ENCODE data around the gene NPHP4.
"Not testable (repeated sequence)": the region's sequence is repeated elsewhere in the genome, so short reads cannot be mapped to it uniquely, and the experiment has no call there.

Gene NPHP4

DNA sequence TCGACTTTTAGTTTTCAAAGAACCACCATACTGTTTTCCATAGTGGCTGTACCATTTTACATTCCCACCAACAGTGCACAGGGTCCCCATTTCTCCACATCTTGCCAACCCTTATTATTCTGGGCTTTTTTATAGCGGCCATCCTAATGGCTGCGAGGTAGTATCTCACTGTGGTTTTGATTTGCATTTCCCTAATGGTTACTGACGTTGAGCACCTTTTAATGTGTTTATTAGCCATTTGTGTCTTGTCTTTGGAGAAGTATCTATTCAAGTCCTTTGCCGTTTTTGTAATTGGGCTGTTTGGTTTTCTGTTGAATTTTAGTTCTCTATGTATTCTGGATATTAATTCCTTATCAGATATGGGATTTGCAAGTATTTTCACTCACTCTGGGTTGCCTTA lies 31.1 kb upstream of the NPHP4 start:
- no peak for FAIRE-seq

DNA sequence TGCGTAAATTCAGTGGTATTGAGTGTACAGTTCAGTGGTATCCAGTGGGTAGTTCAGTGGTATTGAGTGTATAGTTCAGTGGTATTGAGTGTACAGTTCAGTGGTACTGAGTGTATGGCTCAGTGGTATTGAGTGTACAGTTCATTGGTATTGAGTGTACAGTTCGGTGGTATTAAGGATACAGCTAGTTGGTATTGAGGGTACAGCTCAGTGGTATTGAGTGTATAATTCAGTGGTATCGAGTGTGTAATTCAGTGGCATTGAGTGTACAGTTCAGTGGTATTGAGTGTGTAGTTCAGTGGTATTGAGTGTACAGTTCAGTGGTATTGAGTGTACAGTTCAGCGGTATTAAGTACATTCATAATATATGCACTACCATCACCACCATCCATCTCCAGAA lies 30.0 kb upstream of the NPHP4 start:
- FAIRE-seq = no peak

DNA sequence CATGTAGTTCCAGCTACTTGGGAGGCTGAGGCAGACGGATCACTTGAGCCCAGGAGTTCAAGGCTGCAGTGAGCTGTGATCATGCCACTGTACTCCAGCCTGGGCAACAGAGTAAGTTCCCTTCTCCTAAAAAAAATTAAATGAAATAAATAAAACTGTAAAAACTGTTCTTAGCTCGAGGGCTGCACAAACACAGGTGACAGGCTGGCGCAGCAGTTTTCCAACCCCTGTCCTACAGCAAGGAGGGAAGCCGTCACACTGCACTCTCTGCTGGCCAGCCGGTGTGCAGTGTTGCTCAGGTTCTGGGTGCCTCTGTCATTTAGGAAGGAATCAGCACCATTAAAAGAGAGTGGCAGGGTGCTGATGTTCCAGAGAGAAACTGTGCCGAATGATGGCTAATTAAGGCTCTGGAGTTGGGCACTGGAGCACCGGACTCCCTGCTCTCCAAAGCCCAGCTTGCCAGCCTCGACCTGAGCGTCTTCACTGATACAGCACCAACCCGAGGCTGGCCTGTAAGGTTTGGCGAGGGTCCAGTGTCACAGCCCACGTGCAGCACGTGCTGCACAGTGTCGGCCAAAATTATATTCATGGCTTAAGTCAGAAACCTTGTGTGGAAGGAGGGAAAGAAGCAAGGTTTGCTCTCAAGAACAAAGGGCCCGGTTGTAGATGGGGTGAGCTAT lies 27.1 kb upstream of the NPHP4 start:
- FAIRE-seq = no peak

DNA sequence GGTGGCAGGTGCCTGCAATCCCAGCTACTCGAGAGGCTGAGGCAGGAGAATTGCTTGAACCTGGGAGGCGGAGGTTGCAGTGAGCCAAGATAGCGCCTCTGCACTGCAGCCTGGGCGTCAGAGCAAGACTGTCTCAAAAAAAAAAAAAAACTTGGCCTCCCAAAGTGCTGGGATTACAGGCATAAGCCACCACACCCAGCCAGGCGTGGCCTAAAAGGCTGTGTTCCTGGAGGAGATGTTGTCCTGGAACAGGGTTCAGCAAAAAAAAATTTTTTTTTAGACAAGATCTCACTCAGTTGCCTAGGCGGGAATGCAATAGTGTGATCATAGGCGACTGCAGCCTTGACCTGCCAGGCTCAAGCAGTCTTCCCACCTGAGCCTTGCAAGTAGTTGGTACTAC lies 25.4 kb upstream of the NPHP4 start:
- not testable (repeated sequence) for FAIRE-seq

DNA sequence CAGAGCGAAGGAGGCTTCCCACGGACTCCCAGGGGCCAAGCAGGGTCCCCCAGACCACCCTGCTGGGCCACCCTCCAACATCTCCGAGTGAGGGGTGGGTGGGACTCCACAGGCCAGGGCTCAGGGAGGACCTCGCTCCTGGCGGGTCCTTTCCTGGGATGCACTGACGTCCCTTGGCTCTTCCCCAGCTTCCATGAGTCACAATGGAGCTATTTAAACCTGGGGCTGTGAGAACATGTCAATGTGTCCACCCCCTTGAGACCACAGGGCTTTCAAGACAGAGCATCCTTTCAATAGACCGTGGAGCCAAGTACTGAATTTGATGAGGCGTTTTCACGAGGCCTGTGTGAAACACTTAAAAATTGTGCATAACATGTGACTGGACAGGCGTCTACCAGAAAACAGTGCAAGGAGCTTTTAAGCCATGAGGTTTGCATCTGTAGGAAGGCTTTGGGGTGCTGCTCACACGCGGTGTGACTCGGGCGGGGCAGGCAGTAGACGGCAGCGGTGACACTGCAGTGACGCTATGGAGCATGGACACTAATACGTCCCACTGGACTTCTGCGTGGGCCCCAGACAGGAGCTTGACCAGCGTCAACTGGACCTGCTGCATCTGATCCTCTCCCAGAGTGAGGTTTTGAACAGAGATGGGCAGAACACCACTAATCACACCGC lies 24.1 kb upstream of the NPHP4 start:
- FAIRE-seq = no peak

DNA sequence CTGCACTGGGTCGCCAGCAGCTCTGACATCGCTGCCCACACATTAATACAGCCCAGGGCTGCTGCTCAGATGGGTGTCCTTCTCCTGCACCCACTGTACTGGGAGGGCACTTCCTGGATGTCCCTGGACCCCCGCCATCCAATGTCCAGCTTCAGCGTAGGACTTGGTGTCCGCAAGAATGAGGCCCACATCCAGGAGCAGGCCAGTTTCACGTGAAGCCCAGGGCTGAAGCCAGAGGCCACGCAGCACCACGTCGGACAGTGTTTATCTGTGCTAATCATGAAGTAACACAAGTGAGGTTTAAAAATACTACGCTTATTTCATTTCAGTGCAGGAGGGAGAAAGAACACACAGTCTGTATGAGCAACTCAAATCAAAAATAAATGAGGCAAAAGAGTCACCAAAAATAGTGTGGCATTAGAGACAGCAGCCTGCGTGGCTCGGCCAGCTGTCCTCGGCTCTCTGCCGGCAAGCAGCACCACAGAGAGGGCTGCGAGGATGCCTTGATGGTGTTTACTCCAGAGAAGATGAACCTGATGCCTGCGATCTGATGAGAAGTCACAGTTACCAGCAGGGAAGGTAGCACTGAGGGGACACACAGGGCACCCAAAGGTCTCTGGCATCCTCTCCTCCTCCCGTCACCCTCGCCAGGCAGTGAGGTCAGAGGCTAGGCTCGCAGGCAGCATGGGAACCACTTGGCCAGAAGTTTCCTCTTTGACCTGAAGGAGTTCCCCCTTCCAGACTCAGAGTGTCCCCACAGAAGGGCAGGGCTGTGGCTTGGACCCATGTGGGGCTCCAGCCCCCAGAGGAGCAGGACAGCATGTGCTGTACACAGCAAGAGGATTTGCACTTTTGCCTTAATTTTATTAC lies 22.1 kb upstream of the NPHP4 start:
- no peak for FAIRE-seq

DNA sequence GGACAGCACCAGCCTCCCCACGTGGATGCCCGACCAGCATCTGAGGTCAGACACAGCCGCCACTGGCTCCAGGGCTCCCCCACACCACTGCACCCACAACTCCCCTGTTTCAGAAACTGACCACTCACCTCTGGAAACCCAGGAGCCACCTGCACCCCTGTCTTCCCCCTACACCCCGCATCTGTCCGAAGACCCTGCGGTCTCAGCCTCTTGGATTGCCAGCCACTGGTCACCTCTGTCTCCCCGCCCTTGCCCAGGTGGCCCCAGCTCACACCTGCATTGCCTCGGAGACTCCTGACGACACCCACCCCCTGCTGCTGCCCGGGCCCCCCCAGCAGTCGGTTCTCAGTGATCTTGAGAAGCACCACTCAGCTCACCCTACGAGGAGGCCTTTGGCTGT lies 21.3 kb upstream of the NPHP4 start:
- FAIRE-seq = no peak

DNA sequence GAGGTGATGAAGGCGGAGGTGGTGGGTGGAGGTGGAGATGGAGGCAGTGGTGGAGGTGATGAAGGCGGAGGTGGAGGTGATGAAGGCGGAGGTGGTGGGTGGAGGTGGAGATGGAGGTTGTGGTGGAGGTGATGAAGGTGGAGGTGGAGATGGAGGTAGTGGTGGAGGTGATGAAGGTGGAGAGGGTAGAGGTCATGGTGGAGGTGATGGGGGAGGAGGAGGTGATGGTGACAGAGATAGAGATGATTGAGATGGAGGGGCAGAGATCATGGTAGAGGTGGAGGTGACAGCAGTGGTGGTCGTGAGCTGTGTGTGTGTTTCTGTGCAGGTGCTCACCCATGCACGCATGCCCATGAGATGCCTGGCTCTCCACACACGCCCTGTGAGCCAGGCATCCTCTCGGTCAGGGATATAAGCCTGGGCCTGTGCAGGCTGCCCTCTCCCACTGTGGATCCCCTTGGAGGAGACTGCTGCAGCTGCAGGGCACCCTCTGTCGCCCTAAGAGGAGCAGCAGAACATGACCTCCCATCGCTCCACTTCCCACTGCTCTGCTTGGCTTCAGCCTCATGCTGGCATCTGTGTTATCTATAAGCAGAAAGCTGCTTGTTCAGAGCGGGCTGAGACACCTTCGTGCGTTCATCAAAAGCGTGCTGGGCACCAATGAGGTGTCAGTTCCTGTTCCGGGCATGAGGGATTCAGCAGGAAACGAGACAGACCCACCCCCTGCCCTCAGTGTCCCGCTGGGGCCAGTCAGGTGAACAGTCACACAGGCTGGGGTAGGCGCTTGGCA lies 20.5 kb upstream of the NPHP4 start:
- FAIRE-seq = no peak

DNA sequence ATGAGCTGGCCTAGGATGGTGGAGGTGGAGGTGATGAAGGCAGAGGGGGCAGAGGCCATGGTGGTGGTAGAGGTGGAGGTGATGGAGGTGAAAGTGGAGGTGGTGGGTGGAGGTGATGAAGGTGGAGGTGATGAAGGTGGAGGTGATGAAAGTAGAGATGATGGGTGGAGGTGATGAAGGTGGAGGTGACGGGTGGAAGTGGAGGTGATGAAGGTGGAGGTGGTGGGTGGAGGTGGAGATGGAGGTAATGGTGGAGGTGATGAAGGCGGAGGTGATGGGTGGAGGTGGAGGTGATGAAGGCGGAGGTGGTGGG lies 19.7 kb upstream of the NPHP4 start:
- FAIRE-seq = no peak

DNA sequence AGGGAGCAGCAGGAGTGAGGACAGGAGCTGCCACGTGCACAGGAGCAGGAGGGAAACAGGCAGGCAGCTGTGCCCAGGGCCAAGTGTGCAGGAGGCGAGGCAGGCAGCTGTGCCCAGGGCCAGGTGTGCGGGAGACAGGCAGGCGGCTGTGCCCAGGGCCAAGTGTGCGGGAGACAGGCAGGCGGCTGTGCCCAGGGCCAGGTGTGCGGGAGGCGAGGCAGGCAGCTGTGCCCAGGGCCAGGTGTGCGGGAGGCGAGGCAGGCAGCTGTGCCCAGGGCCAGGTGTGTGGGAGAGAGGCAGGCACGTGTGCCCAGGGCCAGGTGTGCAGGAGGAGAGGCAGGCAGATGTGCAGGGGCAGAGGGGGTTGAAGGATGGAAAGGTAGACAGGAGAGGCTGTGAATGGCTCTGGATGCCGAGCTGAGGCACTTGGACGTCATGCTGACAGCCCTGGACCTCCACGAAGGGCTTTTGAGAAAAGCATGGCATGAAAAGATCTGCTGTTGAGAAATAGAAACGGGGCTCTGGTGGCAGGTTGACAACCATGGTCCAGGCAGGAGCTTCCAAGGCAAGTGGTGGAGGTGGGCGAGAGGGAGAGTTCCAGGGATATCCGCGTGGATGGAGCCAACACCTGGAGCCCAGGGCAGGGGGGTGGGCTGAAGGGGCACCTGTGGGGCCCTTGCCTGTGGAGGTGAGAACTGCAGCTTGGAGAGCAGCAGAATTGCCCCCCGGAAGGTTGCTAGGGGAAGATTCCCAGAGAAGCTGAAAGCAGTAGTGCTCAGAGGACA lies 19.1 kb upstream of the NPHP4 start:
- no peak for FAIRE-seq

DNA sequence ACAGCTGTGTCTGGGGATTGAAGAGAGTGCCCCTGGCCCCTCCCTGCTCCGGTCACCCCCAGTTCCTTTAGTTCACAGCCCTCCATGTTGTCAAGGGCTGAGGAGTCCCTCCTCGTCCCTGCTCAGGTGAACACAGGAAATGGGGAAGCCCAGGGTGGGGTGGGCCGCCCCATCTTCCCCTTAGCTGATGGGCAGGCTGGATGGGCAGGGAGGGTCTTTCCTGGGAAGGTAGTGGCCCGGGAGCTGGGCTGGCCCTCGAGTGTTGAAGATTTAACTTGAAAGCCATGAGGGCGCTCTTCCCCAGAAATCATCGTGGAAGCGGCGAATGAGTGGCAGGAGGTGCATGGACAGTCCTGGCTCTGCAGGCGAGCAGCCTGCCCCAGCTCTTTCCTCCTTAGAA lies 18.3 kb upstream of the NPHP4 start:
- no peak for FAIRE-seq

DNA sequence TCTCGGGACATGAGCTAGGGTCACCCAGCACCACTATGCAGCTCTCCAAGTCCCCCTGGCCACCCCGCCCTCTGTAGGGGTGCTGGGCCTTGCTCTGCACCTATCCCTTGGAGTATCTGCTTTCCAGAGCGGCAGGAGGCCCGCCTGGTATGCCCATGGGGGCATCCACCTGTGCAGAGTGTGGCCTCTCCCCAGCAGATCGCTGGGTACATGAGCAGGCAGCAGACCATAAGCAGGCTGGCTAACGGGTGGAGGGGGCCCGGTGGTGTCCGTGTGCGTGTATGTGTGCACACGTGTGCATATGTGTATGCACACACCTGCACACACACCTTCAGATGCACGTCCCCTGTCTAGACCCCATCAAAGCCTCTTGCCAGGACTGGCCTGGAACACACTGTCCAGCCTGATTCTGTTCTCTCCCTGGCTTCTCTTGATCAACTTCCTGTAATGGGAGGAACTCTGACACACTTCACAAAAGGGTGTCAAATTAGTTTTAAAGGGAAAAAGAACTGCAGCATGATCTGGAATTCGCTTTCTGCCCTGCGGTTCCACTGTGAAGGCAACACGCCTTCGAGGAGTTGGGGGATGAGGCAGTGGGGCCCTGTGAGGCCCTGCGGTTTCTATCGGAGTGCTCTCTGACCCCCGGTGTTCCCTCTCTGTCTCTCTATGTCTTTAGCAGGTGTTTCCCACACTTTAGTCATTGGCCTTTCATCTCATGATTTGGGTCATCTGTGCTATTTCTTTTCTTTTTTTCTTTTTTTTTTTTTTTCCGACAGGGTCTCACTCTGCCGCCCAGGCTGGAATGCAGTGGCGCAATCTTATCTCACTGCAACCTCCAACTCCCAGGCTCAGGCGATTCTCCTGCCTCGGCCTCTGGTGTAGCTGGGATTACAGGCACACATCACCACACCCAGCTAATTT lies 17.2 kb upstream of the NPHP4 start:
- FAIRE-seq = no peak

DNA sequence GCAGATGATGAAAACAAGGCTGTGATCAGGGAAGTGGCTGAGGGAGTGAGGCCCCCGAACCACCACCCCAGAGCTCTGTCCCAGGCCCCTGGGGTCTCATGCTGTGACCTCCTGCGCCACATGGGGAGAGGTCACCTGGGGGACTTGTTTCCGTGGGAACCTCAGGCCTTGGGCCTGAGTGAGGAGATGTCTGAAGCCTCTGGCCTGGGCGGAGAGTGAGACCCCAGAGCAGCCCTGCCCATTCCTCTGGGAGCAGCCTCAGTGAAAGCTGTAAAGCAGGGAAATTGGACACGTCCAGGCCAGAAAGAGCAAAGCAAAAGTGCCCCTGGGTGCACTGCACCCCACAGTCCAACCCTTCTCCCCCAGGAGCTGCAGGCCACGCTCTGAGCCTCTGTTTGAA lies 16.5 kb upstream of the NPHP4 start:
- FAIRE-seq = no peak

DNA sequence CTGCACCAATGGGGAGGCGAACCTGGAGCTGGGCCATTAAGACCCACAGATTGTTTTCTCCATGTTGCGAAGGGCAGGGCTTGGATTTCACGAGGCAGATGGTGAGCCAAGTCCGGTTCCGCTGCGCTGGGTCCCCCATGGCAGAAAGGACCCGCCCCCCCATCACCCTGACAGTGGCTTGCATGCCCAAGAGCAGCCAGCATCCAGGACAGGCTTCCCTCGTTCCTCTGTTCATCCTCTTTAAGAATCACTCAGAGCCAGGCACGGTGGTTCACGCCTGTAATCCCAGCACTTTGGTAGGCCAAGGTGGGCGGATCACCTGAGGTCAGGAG lies 15.8 kb upstream of the NPHP4 start:
- no peak for FAIRE-seq

DNA sequence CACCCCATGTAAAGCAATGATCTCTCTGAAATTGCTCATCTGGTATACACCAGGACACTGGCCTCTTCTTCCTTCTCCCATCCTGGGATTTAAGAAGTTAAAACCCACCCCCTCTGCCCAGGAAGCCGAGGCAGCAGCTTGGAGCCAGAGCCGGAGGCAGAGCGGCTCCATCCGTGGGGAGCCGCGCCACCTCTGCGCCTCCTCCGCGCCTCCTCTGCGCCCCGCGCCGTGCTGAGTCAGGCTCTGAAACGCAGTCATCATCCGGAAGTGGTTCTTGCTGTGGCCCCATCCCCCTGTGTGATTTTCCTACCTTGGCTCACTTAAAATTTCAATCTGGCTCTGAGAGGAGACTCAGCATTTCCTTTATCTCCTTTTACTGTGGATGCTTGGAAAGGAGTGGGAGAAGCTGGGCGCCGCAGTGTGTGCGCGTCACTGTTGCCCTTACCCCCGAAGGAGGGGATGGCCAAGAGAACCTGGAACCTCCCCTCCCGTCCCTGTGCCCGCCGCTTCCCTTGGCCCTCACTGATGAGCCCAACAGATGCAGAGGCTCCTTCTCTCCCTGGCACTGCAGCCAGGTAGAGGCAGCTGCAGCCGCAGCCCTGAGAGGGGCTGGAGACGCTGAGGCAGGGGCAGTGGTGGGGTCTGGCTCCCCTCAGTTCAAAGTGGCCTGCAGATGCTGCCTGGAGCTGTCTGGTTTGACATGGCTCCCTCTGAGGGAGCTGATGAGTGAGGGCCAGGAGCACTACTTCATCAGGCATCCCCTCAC lies 15.3 kb upstream of the NPHP4 start:
- FAIRE-seq = no peak

DNA sequence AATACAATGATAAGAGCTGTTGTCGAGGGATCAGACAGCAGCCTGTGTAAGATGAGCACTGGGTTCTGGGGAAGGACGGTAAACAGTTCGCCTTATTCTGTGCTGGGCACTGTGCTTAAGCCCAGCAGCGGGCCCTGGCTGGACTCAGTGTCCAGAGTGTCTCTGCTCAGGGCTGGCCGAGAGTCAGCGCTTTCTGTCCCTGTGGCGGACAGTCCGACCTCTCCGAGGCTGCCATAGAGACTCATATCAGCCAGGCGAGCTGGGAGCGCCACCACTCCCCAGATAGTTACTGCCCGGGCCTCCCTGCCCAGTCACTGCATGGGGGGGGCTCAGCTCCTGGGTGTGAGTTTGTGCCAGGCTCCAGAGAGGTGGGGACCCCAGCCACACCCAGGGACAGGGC lies 14.7 kb upstream of the NPHP4 start:
- no peak for FAIRE-seq

DNA sequence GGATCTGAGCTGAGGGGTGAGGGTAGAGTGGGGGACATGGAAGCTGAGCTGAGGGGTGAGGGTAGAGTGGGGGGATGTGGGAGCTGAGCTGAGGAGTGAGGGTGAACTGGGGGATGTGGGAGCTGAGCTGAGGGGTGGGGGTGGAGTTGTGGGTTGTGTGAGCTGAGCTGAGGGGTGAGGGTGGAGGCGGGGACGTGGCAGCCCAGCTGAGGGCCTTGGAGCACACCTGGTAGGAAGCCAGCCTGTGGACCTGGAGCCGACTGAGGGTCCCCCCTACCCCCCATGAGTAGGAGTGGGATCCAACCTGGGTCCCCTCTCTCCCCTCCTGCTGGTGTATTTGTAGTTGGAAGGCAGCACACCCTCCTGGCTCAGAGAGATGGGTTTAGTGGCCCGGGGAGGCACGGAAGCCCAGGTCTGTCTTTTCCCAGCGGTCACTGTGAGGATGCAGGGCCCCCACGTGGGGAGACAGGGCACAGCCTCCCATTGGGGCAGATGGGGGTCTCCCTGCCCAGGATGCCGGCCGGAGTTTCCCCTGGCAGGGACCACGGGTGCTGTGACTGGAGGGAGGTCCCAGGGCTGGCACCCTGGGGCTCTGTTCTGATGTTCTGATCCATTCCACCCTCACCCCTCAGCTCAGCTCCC lies 13.2 kb upstream of the NPHP4 start:
- no peak for FAIRE-seq

DNA sequence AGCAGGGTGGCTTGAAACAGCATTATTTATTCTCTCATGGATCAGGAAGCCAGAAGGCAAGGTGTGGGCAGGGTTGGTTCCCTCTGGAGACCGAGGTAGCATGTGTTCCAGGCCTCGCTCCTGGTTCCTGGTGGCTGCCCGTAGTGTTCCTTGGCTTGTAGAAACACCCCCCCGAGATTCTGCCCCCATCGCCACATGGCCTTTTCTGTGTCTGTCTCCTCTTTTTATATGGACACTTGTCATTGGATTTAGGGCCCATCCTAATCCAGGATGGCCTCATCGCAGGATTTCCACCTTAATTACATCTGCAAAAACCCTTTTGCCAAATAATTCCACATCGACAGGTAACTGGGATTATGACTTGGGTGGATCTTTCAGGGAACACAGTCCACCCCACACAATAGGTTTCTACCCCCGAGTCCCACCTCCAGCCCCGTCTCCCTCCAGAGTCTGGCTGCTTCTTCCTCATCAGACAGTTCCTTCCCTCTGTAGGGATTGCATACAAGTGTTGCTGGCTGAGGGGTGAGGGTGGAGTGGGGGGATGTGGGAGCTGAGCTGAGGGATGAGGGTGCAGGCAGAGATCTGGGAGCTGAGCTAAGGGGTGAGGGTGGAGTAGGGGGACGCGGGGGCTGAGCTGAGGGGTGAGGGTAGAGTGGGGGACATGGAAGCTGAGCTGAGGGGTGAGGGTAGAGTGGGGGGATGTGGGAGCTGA lies 12.3 kb upstream of the NPHP4 start:
- no peak for FAIRE-seq

All from colon (tissue), 2 donors.